Kidney (tissue), 14 donors: ENCODE data around the gene IL23R. TPM values are rescaled to one million over a fixed set of nuclear protein-coding genes. Genes with fewer than 3 reads are reported as not detected.
"Not testable (repeated sequence)": the region's sequence is repeated elsewhere in the genome, so short reads cannot be mapped to it uniquely, and the experiment has no call there.

Experiments
- DNase-seq, 5 donors: peaks; one replicate each; pipeline ENCODE4 v3.0.0-alpha.2; 2013 to 2020
- FAIRE-seq: peaks from 2 replicates; lab custom pipeline; 2012; peaks lifted over from hg19 to GRCh38; lab: Jason Lieb, UNC
- H3K27ac ChIP-seq, 2 donors: one replicate each; pipeline ENCODE4 v1.7.0; 2013; ENCODE audit warnings: low read depth in 2 of 2, low read length in 2 of 2, inconsistent platforms in 1 of 2
- H3K27me3 ChIP-seq: one replicate; pipeline ENCODE4 v1.7.1; 2013; ENCODE audit warnings: low read length, inconsistent platforms; ENCODE audit not compliant: control insufficient read depth, insufficient read depth
- H3K36me3 ChIP-seq, 3 donors: one replicate each; pipeline versions ENCODE4 v1.7.0 to v1.7.1; 2013; ENCODE audit warnings: low read length in 3 of 3, control low read depth in 1 of 3, inconsistent platforms in 1 of 3; ENCODE audit not compliant: insufficient read depth in 3 of 3, control insufficient read depth in 2 of 3
- H3K4me1 ChIP-seq, 3 donors: one replicate each; pipeline versions ENCODE4 v1.7.0 to v1.7.1; 2013; ENCODE audit warnings: low read length in 3 of 3, inconsistent platforms in 1 of 3, low read depth in 1 of 3; ENCODE audit not compliant: control insufficient read depth in 2 of 3, insufficient read depth in 2 of 3
- H3K4me3 ChIP-seq, 3 donors: one replicate each; pipeline versions ENCODE4 v1.7.0 to v1.8.1; 2013; ENCODE audit warnings: low read length in 3 of 3, control low read depth in 1 of 3, inconsistent platforms in 1 of 3
- H3K9ac ChIP-seq, 3 donors: one replicate each; pipeline versions ENCODE4 v1.7.0 to v1.7.1; 2013; ENCODE audit warnings: low read length in 3 of 3, control low read depth in 1 of 3, inconsistent platforms in 1 of 3
- H3K9me3 ChIP-seq, 3 donors: one replicate each; pipeline versions ENCODE4 v1.7.0 to v1.7.1; 2013; ENCODE audit warnings: low read length in 3 of 3, control low read depth in 1 of 3, inconsistent platforms in 1 of 3; ENCODE audit not compliant: control insufficient read depth in 2 of 3, insufficient read depth in 1 of 3
- CTCF ChIP-seq: IDR thresholded peaks from 3 replicates; pipeline ENCODE4 v1.5.1; 2012; ENCODE audit warnings: mild to moderate bottlenecking, moderate library complexity, borderline replicate concordance; ENCODE audit not compliant: insufficient read depth; ENCODE audit errors: extremely low read depth
- intact Hi-C: fragments of 100-400 bp; cut with DNase I; formaldehyde crosslinking; loops from one replicate; pipeline ENCODE4 v1.11.1; 2022
- polyA plus RNA-seq: library from polyadenylated mRNA; stranded (reverse); fragments of 350-450 nt; fragmentation: Illumina TruSeq; extraction: RNeasy Lipid Tissue Mini Kit (QIAGEN cat#74804); gene quantifications from one replicate; pipeline ENCODE4 v1.2.3, GENCODE V29; 2014; ENCODE audit warnings: low read depth, low replicate concordance; ENCODE audit not compliant: insufficient read depth
- total RNA-seq: library from RNA; stranded (reverse); fragmentation: NEBNext Ultra II Directional; extraction: Animal tissue kit (Norgen Biotek cat#: 25700); gene quantifications from one replicate; pipeline ENCODE4 v1.2.1, GENCODE V29; 2021
- donor health status: control.
- donor health status: control.
- donor health status: control.
- donor health status: control.
- donor health status: control.
- donor health status: DM: yes; HTN: yes; CAD: no.
- donor health status: Normal renal cell carcinoma (clear cell type).

IL23R gene
- total and polyA plus RNA-seq, 2 donors from 2014 or later = 0.19 TPM; not detected in 1

DNA sequence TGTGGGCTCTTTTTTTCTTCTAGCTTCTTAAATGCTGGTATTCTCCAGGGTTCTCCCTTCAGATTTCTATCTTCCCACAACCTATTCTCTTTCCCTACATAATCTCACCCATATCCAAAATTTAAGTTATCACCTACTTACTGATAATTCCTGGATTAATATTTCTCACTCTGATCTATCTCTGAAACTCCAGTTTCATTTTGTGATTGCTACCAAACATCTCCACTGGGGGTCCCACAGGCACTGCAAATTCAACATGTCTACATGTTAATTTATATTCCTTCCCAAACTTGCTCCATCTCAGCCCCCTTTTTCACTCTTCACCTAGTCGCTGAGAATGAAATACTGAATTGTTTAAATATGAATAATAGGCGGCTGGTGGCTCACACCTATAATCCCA, 21.6 kb upstream of the IL23R start:
- DNase-seq (no peak), FAIRE-seq (no peak)
- H3K4me3 ChIP-seq = no peak overlapping the region

GRCh38 chr1:67146101-67146500, 20.2 kb upstream of the IL23R start:
- no peak for FAIRE-seq
- intact Hi-C loops = no loop called here

More for the DNA sequence above, 21.6 kb upstream of the IL23R start:
- no peak overlapping the region for H3K9ac ChIP-seq
- H3K9me3 ChIP-seq = no peaks in the 10 kb centered on the region
- no peaks in the 10 kb centered on the region for H3K36me3 ChIP-seq
- no peak for TF ChIP-seq CTCF
- no peaks in the 10 kb centered on the region for H3K27me3 ChIP-seq
- peaks cover 0 to 7% (median 4%) of the 10 kb centered on the region in 3 donors for H3K4me1 ChIP-seq
- intact Hi-C loops = no loop called here
- H3K27ac ChIP-seq = no peak overlapping the region

GRCh38 chr1:67146539-67146938, 19.7 kb upstream of the IL23R start:
- Histone ChIP-seq H3K27me3 (no peaks in the 10 kb centered on the region), H3K4me1 (peaks cover 0 to 7% (median 4%) of the 10 kb centered on the region in 3 donors), H3K27ac (no peak overlapping the region), H3K9me3 (no peaks in the 10 kb centered on the region), H3K9ac (no peak overlapping the region), H3K4me3 (no peak overlapping the region), H3K36me3 (no peaks in the 10 kb centered on the region)
- no peak for TF ChIP-seq CTCF
- intact Hi-C loops = no loop called here
- no peak for DNase-seq
- no peak for FAIRE-seq

More at GRCh38 chr1:67146101-67146500, 20.2 kb upstream of the IL23R start:
- H3K27me3 ChIP-seq = no peaks in the 10 kb centered on the region
- no peaks in the 10 kb centered on the region for H3K9me3 ChIP-seq
- no peak for TF ChIP-seq CTCF
- H3K27ac ChIP-seq = no peak overlapping the region
- H3K4me3 ChIP-seq = no peak overlapping the region
- DNase-seq = no peak
- no peak overlapping the region for H3K9ac ChIP-seq
- peaks cover 0 to 7% (median 4%) of the 10 kb centered on the region in 3 donors for H3K4me1 ChIP-seq
- no peaks in the 10 kb centered on the region for H3K36me3 ChIP-seq

GRCh38 chr1:67147973-67148372, 18.3 kb upstream of the IL23R start:
- DNase-seq, H3K27me3 ChIP-seq, H3K27ac ChIP-seq, H3K4me3 ChIP-seq, H3K4me1 ChIP-seq, intact Hi-C loops, H3K36me3 ChIP-seq, H3K9me3 ChIP-seq, H3K9ac ChIP-seq, FAIRE-seq: not testable (repeated sequence)
